Measurements from ENCODE around the gene KPNA1.
"Not testable (repeated sequence)": the region's sequence is repeated elsewhere in the genome, so short reads cannot be mapped to it uniquely, and the experiment has no call there.

Gene KPNA1

DNA sequence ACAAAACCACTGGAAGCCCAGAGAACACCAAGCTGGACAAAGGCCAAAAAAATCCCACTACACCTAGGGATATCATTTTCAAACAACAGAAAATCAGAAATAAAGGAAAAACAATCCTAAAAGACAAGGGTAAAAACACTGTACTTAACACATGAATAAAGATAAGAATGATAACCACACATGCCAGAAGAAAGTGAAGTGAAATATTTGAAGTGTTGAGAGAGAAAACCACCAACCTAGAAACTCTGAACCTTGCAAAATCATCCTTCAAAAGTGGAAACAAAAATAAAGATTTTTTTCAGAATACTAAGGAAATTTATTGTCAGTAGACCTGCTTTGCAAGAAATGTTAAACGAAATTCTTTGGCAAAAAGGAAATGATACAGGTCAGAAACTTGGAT is 45.1 kb downstream of the KPNA1 start:
- no peak for DNase-seq

GRCh38 chr3:122468896-122469533 is 45.7 kb downstream of the KPNA1 start:
- no peak for DNase-seq

GRCh38 chr3:122466701-122467240 is 48.0 kb downstream of the KPNA1 start:
- no peak for DNase-seq

GRCh38 chr3:122464659-122465058 is 50.1 kb downstream of the KPNA1 start:
- no peak for DNase-seq

GRCh38 chr3:122462406-122462805 is 52.3 kb downstream of the KPNA1 start:
- DNase-seq: no peak

DNA sequence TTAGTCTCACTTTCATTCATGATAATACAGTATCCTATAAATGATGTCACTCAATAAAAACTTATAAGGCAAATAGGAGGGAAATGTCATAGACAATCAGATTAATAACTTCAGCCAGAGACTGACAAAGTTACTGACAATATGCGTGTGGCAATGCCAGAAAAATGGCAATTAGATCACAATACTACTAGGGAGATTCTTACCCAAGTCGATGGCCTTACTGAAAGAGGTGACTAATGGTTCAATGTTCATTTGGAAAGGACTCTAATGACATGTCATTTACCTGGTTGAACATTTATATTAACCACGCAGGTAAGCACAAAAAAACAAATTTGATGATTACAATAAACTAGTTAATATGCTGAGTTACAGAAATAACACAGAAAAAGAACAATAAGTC is 52.9 kb downstream of the KPNA1 start:
- no peak for DNase-seq

GRCh38 chr3:122458992-122459391 is 55.7 kb downstream of the KPNA1 start:
- DNase-seq: no peak

DNA sequence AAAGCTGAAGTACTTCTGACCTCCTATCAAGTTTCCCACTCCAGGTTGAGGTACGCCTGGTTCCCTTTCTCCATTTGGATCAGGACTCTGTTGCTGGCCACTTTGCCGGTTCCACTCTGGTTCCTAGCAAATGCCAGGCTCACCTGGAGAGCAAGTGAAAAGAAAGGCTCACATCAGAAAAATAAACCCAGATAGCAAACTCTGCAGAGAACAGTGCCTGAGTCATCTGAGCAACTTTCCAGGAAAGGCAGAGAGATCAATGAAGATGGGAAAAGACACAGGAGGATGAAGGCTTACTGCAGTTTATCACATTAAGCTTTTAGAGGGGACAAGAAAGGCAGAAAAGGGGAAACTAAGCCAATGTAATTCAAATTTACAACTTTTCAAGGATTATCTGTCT is 57.0 kb downstream of the KPNA1 start:
- DNase-seq: no peak

DNA sequence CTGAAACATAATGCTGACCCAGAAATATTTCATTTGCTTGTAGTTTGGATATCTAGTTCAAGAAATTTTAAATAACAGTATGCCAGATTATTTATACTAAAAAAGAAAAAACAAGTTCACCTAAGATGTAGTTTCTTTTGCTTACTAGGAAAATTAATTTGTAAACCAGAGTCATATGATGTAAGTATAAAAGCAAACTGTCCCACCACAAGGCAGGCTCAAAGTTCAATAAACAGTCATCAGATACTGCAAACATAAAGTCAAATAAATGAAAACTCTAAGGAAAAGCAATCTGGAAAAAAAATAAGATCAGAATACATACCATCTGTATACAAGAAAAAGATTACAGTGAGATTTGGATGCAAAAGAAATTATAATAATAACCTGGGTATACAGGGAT is 58.7 kb downstream of the KPNA1 start:
- DNase-seq: no peak

DNA sequence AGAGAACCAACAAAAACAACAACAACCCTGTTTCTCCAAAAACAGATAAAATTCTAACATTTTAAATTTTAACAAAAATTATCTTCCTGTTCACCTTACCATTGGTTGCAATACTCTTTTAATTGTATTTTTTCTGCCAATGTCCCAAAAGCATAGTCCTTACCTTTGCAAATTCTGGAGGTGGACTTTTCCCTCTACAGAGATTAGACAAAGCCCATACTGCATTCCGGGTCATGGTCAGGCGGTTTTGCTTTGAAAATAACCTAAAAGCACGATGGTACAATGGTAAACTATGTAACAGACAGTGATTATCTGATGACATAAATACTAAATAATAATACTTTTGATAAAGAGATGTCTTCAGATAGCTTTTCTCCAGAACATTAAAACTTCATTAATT is 63.4 kb downstream of the KPNA1 start:
- DNase-seq: no peak

DNA sequence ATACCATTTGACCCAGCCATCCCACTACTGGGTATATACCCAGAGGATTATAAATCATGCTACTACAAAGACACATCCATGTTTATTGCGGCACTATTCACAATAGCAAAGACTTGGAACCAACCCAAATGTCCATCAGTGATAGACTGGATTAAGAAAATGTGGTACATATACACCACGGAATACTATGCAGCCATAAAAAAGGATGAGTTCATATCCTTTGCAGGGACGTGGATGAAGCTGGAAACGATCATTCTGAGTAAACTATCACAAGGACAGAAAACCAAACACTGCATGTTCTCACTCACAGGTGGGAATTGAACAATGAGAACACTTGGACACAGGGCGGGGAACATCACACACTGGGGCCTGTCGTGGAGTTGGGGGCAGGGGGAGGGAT is 66.5 kb downstream of the KPNA1 start:
- not testable (repeated sequence) for DNase-seq

DNA sequence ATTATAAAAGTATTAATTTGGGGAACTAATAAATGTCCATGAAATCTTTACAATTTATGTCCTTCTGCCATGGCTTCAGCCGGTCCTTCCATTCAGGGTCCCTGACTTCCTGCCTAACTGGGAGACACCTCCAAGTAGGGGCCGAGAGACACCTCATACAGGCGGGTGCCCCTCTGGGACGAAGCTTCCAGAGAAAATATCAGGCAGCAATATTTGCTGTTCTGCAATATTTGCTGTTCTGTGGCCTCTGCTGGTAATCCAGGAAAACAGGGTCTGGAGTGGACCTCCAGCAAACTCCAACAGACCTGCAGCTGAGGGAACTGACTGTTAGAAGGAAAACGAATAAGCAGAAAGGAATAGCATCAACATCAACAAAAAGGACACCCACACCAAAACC is 70.2 kb downstream of the KPNA1 start:
- DNase-seq: not testable (repeated sequence)

GRCh38 chr3:122443762-122444490 is 70.8 kb downstream of the KPNA1 start:
- DNase-seq: not testable (repeated sequence)

GRCh38 chr3:122443090-122443489 is 71.6 kb downstream of the KPNA1 start:
- DNase-seq: no peak

GRCh38 chr3:122435950-122436349 is 78.8 kb downstream of the KPNA1 start:
- DNase-seq: no peak

GRCh38 chr3:122430371-122430770 is 84.4 kb downstream of the KPNA1 start:
- DNase-seq: no peak

DNA sequence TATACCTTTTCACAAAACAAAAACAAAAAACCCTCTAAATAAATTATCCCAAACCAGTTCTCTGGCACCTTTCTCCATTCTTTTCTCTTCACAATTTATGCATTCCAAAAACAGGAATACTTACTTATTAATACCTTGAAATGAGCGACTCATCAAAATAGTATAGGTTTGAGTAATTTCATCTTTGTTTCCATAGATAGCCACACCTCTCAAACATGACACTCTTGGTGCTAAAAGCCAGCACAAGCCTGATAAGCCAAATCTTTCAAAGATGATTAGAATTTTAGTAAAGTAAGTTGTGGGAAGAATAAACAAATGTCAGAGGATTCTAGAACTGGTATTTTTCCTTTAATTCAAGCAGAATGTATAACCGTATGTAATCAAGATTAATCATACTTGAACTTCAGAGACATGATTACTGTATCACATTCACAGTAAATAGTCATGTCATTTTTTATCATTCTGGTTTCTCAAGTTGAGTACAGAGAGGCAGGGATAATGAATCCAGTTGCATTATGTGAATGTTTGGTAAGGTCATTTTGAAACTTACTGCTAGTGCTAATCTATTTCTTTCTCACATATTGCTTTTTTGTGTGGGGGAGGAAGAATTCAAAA is 86.8 kb downstream of the KPNA1 start:
- DNase-seq: no peak

DNA sequence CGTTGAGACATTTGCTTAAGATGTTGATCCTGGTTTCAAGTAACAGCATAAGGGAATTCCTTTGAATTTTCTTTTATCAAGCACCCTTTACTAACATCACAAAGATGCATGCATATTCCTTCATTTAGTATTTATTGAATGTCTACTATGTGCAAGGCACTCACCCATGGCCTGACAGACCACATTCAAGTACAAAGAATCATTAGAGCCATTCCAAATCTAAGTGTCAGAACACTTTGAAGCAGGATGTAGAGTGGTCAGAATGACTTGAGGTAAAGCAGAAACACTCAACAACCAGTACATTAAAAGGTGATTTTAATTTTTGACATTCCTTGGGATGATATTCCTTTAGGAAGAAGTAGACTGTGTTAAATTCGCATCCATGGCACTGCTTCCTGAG is 92.9 kb downstream of the KPNA1 start:
- DNase-seq: no peak

- no peak for DNase-seq
Observed at GRCh38 chr3:122421101-122421500, 93.6 kb downstream of the KPNA1 start.

- DNase-seq: no peak
Observed at GRCh38 chr3:122416966-122417365, 97.8 kb downstream of the KPNA1 start.

DNA sequence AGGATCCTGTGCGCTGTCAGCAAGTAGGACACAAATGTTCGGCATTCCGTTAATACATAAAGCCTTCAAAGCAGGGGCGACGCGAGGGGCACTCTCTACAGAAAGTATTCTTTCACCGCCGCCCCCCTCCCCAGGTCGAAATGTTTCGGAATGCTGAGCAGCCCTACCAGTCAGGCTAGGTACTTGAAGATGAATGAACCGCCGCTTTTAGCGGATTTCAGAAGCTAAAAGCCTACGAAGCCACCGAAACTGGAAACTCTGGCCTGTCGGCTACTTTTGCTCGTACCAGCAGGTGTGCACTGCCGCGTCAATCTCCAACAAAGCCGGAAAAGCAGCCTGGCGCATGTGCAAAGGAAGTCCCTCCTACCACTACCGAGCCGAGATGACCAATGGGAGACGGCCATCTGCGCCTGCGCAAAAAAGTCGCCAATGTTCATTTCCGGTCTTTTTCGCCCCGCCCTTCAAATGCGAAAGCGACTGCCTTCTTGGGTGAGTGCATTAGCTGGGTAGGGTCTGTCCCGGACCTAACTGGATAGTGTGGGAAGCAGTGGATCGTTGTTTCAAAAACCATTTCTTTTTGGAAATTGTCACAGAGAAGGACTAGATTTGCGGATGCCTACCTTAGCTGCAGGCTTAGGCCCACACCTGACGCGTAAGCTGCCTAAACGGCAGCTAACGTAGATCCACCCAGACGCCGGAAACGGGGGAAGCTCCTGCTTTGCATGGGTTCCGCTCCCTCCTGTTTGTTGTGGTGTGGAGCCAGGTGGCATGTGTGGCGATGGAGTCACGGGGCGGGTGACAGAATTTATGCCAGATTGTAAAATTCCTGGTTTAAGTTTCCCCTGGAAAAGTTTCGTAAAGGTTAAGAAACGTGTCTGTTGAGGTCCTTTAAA is 98.7 kb downstream of the KPNA1 start, which contains the start of gene WDR5B:
Gene WDR5B (minus strand): TSS at position 301 of the 893 bp plus-strand sequence. CDS start 534 bp downstream, outside the sequence.
- peak; percentile 98 for DNase-seq

GRCh38 chr3:122415104-122415744 is 99.5 kb downstream of the KPNA1 start:
- no peak for DNase-seq
